AG04450 (cell line): ENCODE measurements around the gene RPTOR. TPM values are rescaled to one million over a fixed set of nuclear protein-coding genes. Genes with fewer than 3 reads are reported as not detected.

ENCODE experiments used
- CTCF ChIA-PET: fragments of 300-600, 350-600 bp; formaldehyde crosslinking; extraction: SDS; loops from one replicate; lab custom pipeline; 2022; ENCODE audit warnings: antibody characterized with exemption, inconsistent platforms; lab: Charles Lee
- POLR2A ChIA-PET: fragments of 350-600 bp; formaldehyde crosslinking; extraction: SDS; loops from one replicate; lab custom pipeline; 2021; ENCODE audit warnings: antibody characterized with exemption, inconsistent platforms; lab: Yijun Ruan, JAX
- DNase-seq: peaks from one replicate; pipeline ENCODE4 v3.0.0-alpha.2; 2011; ENCODE audit warnings: low read depth, low spot score
- H3K27ac ChIP-seq: one replicate; pipeline ENCODE4 v1.5.1; 2012; ENCODE audit warnings: low read depth, low read length, control low read depth
- H3K27me3 ChIP-seq: one replicate; pipeline ENCODE4 v1.6.0; 2012; ENCODE audit warnings: low read length; ENCODE audit not compliant: control insufficient read depth, insufficient read depth
- H3K4me3 ChIP-seq: 2 replicates; pipeline ENCODE4 v1.5.1; 2011; ENCODE audit warnings: mild to moderate bottlenecking, low read depth, low read length, control low read depth
- H3K9me3 ChIP-seq: 2 replicates; pipeline ENCODE4 v1.5.1; 2012; ENCODE audit warnings: low read length; ENCODE audit not compliant: control insufficient read depth, insufficient read depth
- polyA plus RNA-seq: library from polyadenylated mRNA; depleted of rRNA; stranded (reverse); fragments of >200 nt; gene quantifications from 2 replicates; pipeline ENCODE4 v1.2.3, GENCODE V29; 2011
- TF ChIP-seq, protein P1 (sequence below): IDR thresholded peaks from 2 replicates; pipeline ENCODE4 v1.5.1; 2011; ENCODE audit warnings: low read depth, low read length, control low read depth, inconsistent platforms

Gene RPTOR
- polyA plus RNA-seq, 1 experiment: 6.2 TPM

DNA sequence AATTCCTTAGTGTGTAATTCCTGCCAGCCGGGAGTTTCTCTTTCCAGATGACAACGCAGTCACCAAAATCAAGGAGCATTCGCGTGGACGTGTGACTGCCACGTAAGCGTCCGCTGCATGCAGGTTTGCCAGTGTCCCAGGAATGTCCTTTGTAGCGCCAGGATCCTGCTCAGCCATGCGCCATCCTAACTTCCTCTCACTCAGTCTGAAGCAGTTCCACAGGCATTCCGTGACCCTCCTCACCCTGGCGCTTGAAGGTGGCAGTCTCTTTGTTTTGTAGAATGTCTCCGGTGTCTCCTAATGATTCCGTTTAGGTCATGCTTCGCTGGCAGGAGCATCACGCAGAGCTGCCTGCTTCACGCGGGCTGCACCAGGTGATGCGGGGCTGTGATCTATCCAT is 88.6 kb downstream of the RPTOR start:
- H3K27me3 ChIP-seq: no peaks in the 10 kb centered on the region
- ChIA-PET POLR2A (no interaction called here), CTCF (no interaction called here)
- TF ChIP-seq, protein P1, sequence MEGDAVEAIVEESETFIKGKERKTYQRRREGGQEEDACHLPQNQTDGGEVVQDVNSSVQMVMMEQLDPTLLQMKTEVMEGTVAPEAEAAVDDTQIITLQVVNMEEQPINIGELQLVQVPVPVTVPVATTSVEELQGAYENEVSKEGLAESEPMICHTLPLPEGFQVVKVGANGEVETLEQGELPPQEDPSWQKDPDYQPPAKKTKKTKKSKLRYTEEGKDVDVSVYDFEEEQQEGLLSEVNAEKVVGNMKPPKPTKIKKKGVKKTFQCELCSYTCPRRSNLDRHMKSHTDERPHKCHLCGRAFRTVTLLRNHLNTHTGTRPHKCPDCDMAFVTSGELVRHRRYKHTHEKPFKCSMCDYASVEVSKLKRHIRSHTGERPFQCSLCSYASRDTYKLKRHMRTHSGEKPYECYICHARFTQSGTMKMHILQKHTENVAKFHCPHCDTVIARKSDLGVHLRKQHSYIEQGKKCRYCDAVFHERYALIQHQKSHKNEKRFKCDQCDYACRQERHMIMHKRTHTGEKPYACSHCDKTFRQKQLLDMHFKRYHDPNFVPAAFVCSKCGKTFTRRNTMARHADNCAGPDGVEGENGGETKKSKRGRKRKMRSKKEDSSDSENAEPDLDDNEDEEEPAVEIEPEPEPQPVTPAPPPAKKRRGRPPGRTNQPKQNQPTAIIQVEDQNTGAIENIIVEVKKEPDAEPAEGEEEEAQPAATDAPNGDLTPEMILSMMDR: no peak
- DNase-seq: no peak
- H3K9me3 ChIP-seq: no peaks in the 10 kb centered on the region; the same call in 1 of the 2 replicates
- no peak overlapping the region for H3K4me3 ChIP-seq
- no peak overlapping the region for H3K27ac ChIP-seq

DNA sequence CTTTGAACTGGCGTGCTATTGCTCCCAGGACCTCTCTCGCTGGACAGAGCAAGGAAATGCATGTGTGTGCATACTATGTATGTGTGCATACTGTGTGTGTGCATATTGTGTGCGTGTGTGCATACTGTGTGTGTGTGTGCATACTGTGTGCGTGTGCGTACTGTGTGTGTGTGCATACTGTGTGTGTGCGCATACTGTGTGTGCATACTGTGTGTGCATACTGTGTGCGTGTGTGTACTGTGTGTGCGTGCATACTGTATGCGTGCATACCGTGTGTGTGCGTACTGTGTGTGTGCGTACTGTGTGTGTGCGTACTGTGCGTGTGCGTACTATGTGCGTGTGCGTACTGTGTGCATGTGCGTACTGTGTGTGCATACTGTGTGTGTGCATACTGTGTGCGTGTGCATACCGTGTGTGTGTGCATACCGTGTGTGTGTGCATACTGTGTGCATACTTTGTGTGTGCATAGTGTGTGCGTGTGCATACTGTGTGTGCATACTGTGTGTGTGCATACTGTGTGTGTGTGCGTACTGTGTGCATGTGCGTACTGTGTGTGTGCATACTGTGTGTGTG is 89.4 kb downstream of the RPTOR start:
- Histone ChIP-seq H3K27ac (no peak overlapping the region), H3K27me3 (no peaks in the 10 kb centered on the region), H3K4me3 (no peak overlapping the region), H3K9me3 (no peaks in the 10 kb centered on the region; the same call in 1 of the 2 replicates)
- TF ChIP-seq, protein P1: no peak
- no peak for DNase-seq
- POLR2A ChIA-PET: no interaction called here
- CTCF ChIA-PET: no interaction called here

DNA sequence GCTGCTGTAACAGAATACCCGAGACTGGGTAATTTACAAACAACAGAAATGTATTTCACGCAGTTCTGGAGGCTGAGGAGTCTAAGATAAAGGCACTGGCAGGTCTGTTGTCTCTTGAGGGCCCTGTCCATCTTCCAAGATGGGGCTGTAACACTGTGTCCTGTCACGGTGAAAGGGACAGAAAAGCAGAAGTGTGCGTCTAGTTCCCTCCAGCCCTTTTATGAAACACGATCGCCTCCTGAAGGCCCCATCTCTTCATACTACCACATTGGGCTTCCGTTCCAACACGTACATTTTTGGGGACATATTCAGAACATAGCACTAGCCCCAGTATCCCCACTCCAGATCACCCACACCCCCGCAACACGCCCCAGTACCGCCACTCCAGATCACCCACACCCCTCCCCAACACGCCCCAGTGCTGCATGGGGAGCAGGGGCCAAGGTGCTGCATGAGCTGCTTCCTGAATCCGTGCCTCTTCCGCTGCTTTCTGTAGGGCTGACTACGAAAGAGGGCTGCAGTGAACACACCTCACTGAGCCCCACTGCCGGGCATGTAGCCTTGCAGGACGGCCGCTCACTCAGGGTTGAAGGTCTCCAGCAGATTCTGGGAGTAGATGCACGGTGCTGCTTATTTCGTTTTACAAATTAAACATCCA is 91.9 kb downstream of the RPTOR start:
- ChIA-PET CTCF (no interaction called here), POLR2A (interaction anchor here (1.5 kb wide), 1 partner anchor 11 kb away, joined by 4 read pairs; no protein-coding TSS in a partner anchor)
- TF ChIP-seq, protein P1: no peak
- H3K4me3 ChIP-seq: no peak overlapping the region
- no peaks in the 10 kb centered on the region for H3K27me3 ChIP-seq
- no peak overlapping the region for H3K27ac ChIP-seq
- DNase-seq: no peak
- H3K9me3 ChIP-seq: no peaks in the 10 kb centered on the region; the same call in 1 of the 2 replicates

DNA sequence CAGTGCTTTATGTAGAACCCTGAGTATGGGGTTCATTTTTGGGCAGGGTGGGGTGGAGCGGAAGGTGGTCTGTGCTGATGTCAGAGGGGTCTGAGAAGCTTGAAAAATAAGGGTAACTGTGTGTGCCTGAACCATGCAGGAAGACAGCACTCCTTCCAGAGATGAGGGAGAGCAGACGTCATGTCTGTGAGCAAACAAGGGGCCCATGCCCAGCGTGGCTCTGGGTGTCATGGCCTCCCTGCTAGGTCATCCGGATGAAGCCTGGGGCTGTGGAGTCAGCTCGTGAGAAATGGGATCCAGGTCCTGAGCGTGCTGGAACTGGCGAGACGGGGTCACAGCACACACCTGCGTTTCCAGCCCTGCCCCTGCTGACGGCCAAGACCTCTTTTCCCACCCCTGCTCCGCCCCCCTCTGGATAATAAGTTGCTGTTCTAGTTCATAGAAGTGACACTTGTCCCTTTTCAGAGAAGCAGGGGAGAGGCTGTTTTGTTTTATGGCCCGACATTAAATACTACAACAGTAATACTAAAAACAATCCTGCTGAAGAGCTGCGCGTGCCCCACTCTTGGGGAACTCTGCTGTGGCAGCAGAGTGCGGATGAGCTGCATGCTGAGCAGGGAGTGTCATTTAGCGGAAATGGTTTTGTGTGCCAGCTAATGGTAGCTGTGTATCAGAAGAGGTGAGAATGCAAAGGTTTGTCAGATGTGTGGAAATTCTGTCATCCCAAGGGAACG is 92.6 kb downstream of the RPTOR start:
- TF ChIP-seq, protein P1: no peak
- DNase-seq: no peak
- Histone ChIP-seq H3K9me3 (peaks cover 1% of the 10 kb centered on the region; the same call in 1 of the 2 replicates), H3K4me3 (no peak overlapping the region), H3K27ac (no peak overlapping the region), H3K27me3 (no peaks in the 10 kb centered on the region)
- POLR2A ChIA-PET: interaction anchor here (0.8 to 1.5 kb wide), 2 partner anchors 8 to 10 kb away, joined by 3 to 4 read pairs; no protein-coding TSS in a partner anchor
- CTCF ChIA-PET: no interaction called here
